Endodermal cell (in vitro differentiated cells): Measurements from ENCODE around the gene MSH3. TPM values are rescaled to one million over a fixed set of nuclear protein-coding genes. Genes with fewer than 3 reads are reported as not detected.

Source experiments
- DNase-seq: peaks from one replicate; pipeline ENCODE4 v3.0.0-alpha.2; 2017
- H3K27ac ChIP-seq: 2 replicates; pipeline ENCODE4 v1.5.1; 2013; ENCODE audit warnings: mild to moderate bottlenecking, low read depth, low read length, moderate library complexity
- H3K27me3 ChIP-seq: 2 replicates; pipeline ENCODE4 v1.6.1; 2013; ENCODE audit warnings: mild to moderate bottlenecking, low read length, moderate library complexity; ENCODE audit not compliant: insufficient read depth, control insufficient read depth, poor library complexity, severe bottlenecking
- H3K36me3 ChIP-seq: 2 replicates; pipeline ENCODE4 v1.7.0; 2013; ENCODE audit warnings: mild to moderate bottlenecking, low read length, moderate library complexity; ENCODE audit not compliant: control insufficient read depth, insufficient read depth
- H3K4me1 ChIP-seq: one replicate; pipeline ENCODE4 v1.7.0; 2013; ENCODE audit warnings: low read length; ENCODE audit not compliant: control insufficient read depth, insufficient read depth
- H3K4me3 ChIP-seq: 2 replicates; pipeline ENCODE4 v1.5.1; 2013; ENCODE audit warnings: mild to moderate bottlenecking, low read length, moderate library complexity
- H3K9ac ChIP-seq: 2 replicates; pipeline ENCODE4 v1.6.1; 2013; ENCODE audit warnings: mild to moderate bottlenecking, low read length, moderate library complexity; ENCODE audit not compliant: poor library complexity, severe bottlenecking; ENCODE audit errors: extremely low read depth
- H3K9me3 ChIP-seq: 2 replicates; pipeline ENCODE4 v1.6.1; 2013; ENCODE audit warnings: mild to moderate bottlenecking, low read length, moderate library complexity; ENCODE audit not compliant: control insufficient read depth
- H3K27ac Mint-ChIP-seq: 2 replicates; pipeline ENCODE4 v1.8.0; 2020; ENCODE audit warnings: mixed read lengths
- H3K27me3 Mint-ChIP-seq: 2 replicates; pipeline ENCODE4 v1.8.0; 2021; ENCODE audit warnings: mild to moderate bottlenecking, mixed read lengths; ENCODE audit not compliant: insufficient read depth
- H3K36me3 Mint-ChIP-seq: 2 replicates; pipeline ENCODE4 v1.8.0; 2020; ENCODE audit warnings: low read depth, mixed read lengths
- H3K4me1 Mint-ChIP-seq: 2 replicates; pipeline ENCODE4 v1.8.0; 2020; ENCODE audit warnings: mixed read lengths
- H3K4me3 Mint-ChIP-seq: 2 replicates; pipeline ENCODE4 v1.8.0; 2020; ENCODE audit warnings: mild to moderate bottlenecking, moderate library complexity, mixed read lengths
- H3K9me3 Mint-ChIP-seq: 2 replicates; pipeline ENCODE4 v1.8.0; 2020; ENCODE audit warnings: mild to moderate bottlenecking, mixed read lengths
- WGBS, 2 experiments: methylation state at CpG; one replicate each; pipeline versions ENCODE4 v1.1.5 to v1.1.7; 2013; ENCODE audit warnings: missing lambda C conversion rate in 2 of 2, mixed read lengths in 1 of 2; ENCODE audit not compliant: insufficient coverage in 1 of 2, insufficient read length in 1 of 2; 5-methylcytosine and 5-hydroxymethylcytosine counted together
- total RNA-seq, 2 donors: library from RNA; stranded (reverse); fragmentation: NEBNext Ultra II Directional in 1 of 2; extraction: Animal tissue kit (Norgen Biotek cat#: 25700) in 1 of 2; gene quantifications; 2 replicates in 1 of 2; 3 replicates in 1 of 2; pipeline ENCODE4 v1.2.1, GENCODE V29; 2021
- TF ChIP-seq, protein P1 (sequence below): fragments of 200-600 bp; sonication (generic); conservative IDR thresholded peaks from 2 replicates; pipeline ENCODE4 v1.5.0; 2021; ENCODE audit warnings: antibody characterized with exemption, mild to moderate bottlenecking

Gene MSH3
- total RNA-seq, 2 donors from 2014 or later: 17.3 to 25.2 TPM

DNA sequence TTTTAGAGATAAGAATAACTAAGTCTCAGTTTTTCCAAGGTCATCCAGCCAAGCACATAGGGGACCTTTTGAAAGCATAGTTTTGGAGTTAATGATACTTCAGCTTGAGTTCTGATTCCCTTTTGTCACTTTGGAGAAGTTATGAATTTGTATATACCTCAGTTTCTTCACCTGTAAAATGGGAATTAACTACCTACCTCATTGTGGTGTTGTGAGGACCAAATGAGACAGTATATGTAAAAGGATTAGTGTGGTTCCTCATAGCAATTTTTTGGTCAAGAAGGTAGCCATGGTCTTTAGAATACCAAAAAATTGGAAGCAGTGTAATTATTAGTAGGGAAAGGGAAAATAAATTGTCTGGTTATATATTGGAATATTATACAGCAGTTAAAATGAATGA is 98.0 kb downstream of the MSH3 start:
- DNase-seq: no peak
- peaks cover 14% of the 10 kb centered on the region for H3K4me1 ChIP-seq
- Mint-ChIP-seq H3K9me3 (no peaks in the 10 kb centered on the region), H3K27ac (no peak overlapping the region), H3K4me1 (peaks cover 57% of the 10 kb centered on the region), H3K36me3 (peaks cover 6% of the 10 kb centered on the region), H3K27me3 (no peaks in the 10 kb centered on the region), H3K4me3 (no peak overlapping the region)
- H3K9me3 ChIP-seq: peaks cover 11% of the 10 kb centered on the region
- TF ChIP-seq, protein P1, sequence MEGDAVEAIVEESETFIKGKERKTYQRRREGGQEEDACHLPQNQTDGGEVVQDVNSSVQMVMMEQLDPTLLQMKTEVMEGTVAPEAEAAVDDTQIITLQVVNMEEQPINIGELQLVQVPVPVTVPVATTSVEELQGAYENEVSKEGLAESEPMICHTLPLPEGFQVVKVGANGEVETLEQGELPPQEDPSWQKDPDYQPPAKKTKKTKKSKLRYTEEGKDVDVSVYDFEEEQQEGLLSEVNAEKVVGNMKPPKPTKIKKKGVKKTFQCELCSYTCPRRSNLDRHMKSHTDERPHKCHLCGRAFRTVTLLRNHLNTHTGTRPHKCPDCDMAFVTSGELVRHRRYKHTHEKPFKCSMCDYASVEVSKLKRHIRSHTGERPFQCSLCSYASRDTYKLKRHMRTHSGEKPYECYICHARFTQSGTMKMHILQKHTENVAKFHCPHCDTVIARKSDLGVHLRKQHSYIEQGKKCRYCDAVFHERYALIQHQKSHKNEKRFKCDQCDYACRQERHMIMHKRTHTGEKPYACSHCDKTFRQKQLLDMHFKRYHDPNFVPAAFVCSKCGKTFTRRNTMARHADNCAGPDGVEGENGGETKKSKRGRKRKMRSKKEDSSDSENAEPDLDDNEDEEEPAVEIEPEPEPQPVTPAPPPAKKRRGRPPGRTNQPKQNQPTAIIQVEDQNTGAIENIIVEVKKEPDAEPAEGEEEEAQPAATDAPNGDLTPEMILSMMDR: no peak
- H3K27me3 ChIP-seq: no peaks in the 10 kb centered on the region
- no peak overlapping the region for H3K27ac ChIP-seq
- H3K4me3 ChIP-seq: no peak overlapping the region
- peaks cover 14% of the 10 kb centered on the region for H3K36me3 ChIP-seq
- no peak overlapping the region for H3K9ac ChIP-seq

GRCh38 chr5:80753712-80754111 is 99.3 kb downstream of the MSH3 start:
- Histone ChIP-seq H3K36me3 (peaks cover 19% of the 10 kb centered on the region), H3K4me3 (no peak overlapping the region), H3K9ac (no peak overlapping the region), H3K27me3 (no peaks in the 10 kb centered on the region), H3K9me3 (peaks cover 11% of the 10 kb centered on the region), H3K4me1 (peaks cover 10% of the 10 kb centered on the region), H3K27ac (no peak overlapping the region)
- H3K4me3 Mint-ChIP-seq: no peak overlapping the region
- H3K27me3 Mint-ChIP-seq: no peaks in the 10 kb centered on the region
- H3K9me3 Mint-ChIP-seq: no peaks in the 10 kb centered on the region
- H3K4me1 Mint-ChIP-seq: peaks cover 45% of the 10 kb centered on the region
- DNase-seq: no peak
- WGBS, 2 experiments: 44 to 65% methylated on average over 2 to 4 of the region's 4 CpGs
- peaks cover 6% of the 10 kb centered on the region for H3K36me3 Mint-ChIP-seq
- TF ChIP-seq, protein P1: no peak
- no peak overlapping the region for H3K27ac Mint-ChIP-seq

DNA sequence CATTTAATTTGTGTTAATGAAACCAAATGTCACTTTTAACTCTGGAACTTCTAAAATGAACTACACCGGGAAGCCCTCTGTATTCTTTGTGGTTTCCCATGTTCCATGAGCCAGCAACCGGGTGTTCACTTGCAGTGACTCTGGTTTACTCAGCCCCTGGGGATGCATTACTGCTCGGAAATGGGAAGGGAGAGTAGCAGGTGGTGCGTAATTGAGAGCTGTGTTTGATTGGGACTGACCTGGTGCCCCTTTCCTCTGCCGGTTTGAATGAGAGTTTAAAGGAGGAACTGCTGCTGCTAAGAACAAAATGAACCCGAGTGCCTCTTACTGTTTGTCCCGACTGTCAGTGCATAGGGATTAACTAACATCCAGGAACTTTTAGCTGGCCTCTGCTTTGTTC is 100.4 kb downstream of the MSH3 start:
- peak overlapping the region; percentile 18 for H3K27ac ChIP-seq
- peaks cover 7% of the 10 kb centered on the region for H3K9me3 ChIP-seq
- peaks cover 10% of the 10 kb centered on the region for H3K4me1 ChIP-seq
- H3K4me3 ChIP-seq: no peak overlapping the region
- no peak overlapping the region for H3K4me3 Mint-ChIP-seq
- H3K36me3 Mint-ChIP-seq: peaks cover 3% of the 10 kb centered on the region
- H3K27me3 ChIP-seq: no peaks in the 10 kb centered on the region
- H3K4me1 Mint-ChIP-seq: peaks cover 43% of the 10 kb centered on the region
- TF ChIP-seq, protein P1: no peak
- H3K27ac Mint-ChIP-seq: no peak overlapping the region
- H3K27me3 Mint-ChIP-seq: no peaks in the 10 kb centered on the region
- DNase-seq: no peak
- no peak overlapping the region for H3K9ac ChIP-seq
- 78% methylated on average over 6 to 7 of the region's 7 CpGs for WGBS, 2 experiments
- peaks cover 13% of the 10 kb centered on the region for H3K36me3 ChIP-seq
- no peaks in the 10 kb centered on the region for H3K9me3 Mint-ChIP-seq
